GM18867 (cell line): ENCODE data around the gene WBP4.
"Not testable (repeated sequence)": the region's sequence is repeated elsewhere in the genome, so short reads cannot be mapped to it uniquely, and the experiment has no call there.

Source experiments
- ATAC-seq: cut with Tn5 transposase; IDR thresholded peaks from one replicate; pipeline ENCODE4 v1.9.1; 2021; ENCODE audit warnings: mild to moderate bottlenecking, moderate library complexity; ENCODE audit not compliant: unreplicated experiment

The WBP4 gene

GRCh38 chr13:41077475-41077874 is 16.2 kb downstream of the WBP4 start:
- no peak for ATAC-seq

- no peak for ATAC-seq
These were observed 18.4 kb downstream of the WBP4 start for GRCh38 chr13:41079725-41080124.

GRCh38 chr13:41085961-41086585 is 24.8 kb downstream of the WBP4 start:
- no peak for ATAC-seq

GRCh38 chr13:41095681-41096080 is 34.4 kb downstream of the WBP4 start:
- not testable (repeated sequence) for ATAC-seq

GRCh38 chr13:41098761-41099160 is 37.5 kb downstream of the WBP4 start:
- no peak for ATAC-seq

GRCh38 chr13:41099986-41100385 is 38.7 kb downstream of the WBP4 start:
- ATAC-seq = no peak

- ATAC-seq = no peak
These were observed 45.8 kb downstream of the WBP4 start for GRCh38 chr13:41107104-41107571.

GRCh38 chr13:41107584-41108014 is 46.3 kb downstream of the WBP4 start:
- no peak for ATAC-seq

- no peak for ATAC-seq
These were observed 50.1 kb downstream of the WBP4 start for GRCh38 chr13:41111454-41111853.

GRCh38 chr13:41117869-41118268 is 56.6 kb downstream of the WBP4 start:
- no peak for ATAC-seq

- ATAC-seq = no peak
These were observed 61.5 kb downstream of the WBP4 start for GRCh38 chr13:41122838-41123237.

GRCh38 chr13:41127701-41128100 is 66.4 kb downstream of the WBP4 start:
- ATAC-seq = no peak

GRCh38 chr13:41130356-41130755 is 69.0 kb downstream of the WBP4 start:
- ATAC-seq = no peak

GRCh38 chr13:41131189-41131588 is 69.9 kb downstream of the WBP4 start:
- ATAC-seq = not testable (repeated sequence)

- ATAC-seq = peak; percentile 8
These were observed 70.6 kb downstream of the WBP4 start for GRCh38 chr13:41131660-41132511.

- peak; percentile 98 for ATAC-seq
These were observed 71.3 kb downstream of the WBP4 start, which contains the start of gene KBTBD6 for GRCh38 chr13:41132512-41133152. TSS of gene KBTBD6 (minus strand) at chr13:41132802. CDS start at chr13:41132511, 291 bp downstream.
